Measurements from ENCODE around the gene DHX35. TPM values are rescaled to one million over a fixed set of nuclear protein-coding genes. Genes with fewer than 3 reads are reported as not detected.

DHX35 gene
- total RNA-seq, 1 experiment from 2014 or later = 11.2 TPM

DNA sequence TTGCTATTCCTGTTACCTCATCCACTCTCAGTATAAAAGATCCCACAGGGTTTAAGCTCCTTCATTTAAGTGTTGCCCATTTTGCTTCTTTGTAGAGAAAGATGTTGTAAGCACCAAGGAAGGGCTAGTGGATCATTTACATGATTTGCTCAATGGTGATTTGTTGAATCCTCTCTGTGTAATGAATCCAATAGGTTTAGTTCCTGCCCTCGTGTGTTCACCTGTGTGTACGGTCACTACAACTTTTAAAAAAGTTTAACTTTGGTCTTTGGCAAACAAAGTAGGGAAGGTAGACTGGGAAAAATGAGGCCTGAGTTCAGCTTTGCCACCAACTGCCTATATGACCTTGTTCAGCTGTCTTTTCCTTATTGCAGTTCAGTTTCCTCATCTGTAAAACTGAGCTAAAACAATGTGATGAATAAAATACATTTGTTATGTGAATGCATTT is 51.5 kb downstream of the DHX35 start:
- DNase-seq (ENCODE audit: low read depth, low spot score) (no peak), ATAC-seq (no peak)
- Histone ChIP-seq H4K20me1 (ENCODE audit: insufficient read depth) (no peaks in the 10 kb centered on the region), H3K9me3 (ENCODE audit: control insufficient read depth in 1 of 2, insufficient read depth in 1 of 2, low read depth in 1 of 2, low read length in 2 of 2) (no peaks in the 10 kb centered on the region), H3K4me2 (ENCODE audit: low read length) (no peak overlapping the region), H3K27ac (ENCODE audit: low read depth, low read length) (no peak overlapping the region), H3K36me3 (ENCODE audit: control insufficient read depth in 1 of 2, insufficient read depth in 2 of 2, low read length in 2 of 2) (peaks cover 2 to 21% of the 10 kb centered on the region in 2 experiments; a peak in 2 of 4 replicates), H3K9me2 (ENCODE audit: insufficient read depth) (no peaks in the 10 kb centered on the region), H3K79me2 (ENCODE audit: insufficient read depth, low read length) (no peaks in the 10 kb centered on the region), H2AFZ (ENCODE audit: low read depth, low read length, poor library complexity, severe bottlenecking) (no peak overlapping the region), H3K4me1 (ENCODE audit: control insufficient read depth in 1 of 2, insufficient read depth in 2 of 2, low read length in 2 of 2) (peaks cover 0 to 9% of the 10 kb centered on the region in 2 experiments; a peak in 1 of 4 replicates), H3K4me3 (replicated peaks in 1 of 2; ENCODE audit: low read depth in 1 of 2, low read length in 2 of 2) (no peak overlapping the region), H3K9ac (ENCODE audit: low read length) (no peak overlapping the region), H3K27me3 (ENCODE audit: insufficient read depth, low read length) (no peaks in the 10 kb centered on the region)
- ChIA-PET RAD21 (ENCODE audit: low non-redundant PET in 1 of 2, low total read pairs in 2 of 2, uncharacterized antibody in 2 of 2, unreplicated experiment in 2 of 2) (no interaction called here), CTCF (no interaction called here), POLR2A (no interaction called here)
- intact Hi-C loops (cut with micrococcal nuclease) = no loop called here
- BruUV-seq (replicated peaks) = no TSS peak
- TF ChIP-seq, protein P1, sequence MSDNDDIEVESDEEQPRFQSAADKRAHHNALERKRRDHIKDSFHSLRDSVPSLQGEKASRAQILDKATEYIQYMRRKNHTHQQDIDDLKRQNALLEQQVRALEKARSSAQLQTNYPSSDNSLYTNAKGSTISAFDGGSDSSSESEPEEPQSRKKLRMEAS (IDR thresholded peaks at IDR 0.05) = no peak
- TF ChIP-seq SIN3A (IDR thresholded peaks at IDR 0.05; ENCODE audit: low read depth) = no peak
- TF ChIP-seq ZFX (IDR thresholded peaks at IDR 0.05) = no peak
- TF ChIP-seq, protein P2, sequence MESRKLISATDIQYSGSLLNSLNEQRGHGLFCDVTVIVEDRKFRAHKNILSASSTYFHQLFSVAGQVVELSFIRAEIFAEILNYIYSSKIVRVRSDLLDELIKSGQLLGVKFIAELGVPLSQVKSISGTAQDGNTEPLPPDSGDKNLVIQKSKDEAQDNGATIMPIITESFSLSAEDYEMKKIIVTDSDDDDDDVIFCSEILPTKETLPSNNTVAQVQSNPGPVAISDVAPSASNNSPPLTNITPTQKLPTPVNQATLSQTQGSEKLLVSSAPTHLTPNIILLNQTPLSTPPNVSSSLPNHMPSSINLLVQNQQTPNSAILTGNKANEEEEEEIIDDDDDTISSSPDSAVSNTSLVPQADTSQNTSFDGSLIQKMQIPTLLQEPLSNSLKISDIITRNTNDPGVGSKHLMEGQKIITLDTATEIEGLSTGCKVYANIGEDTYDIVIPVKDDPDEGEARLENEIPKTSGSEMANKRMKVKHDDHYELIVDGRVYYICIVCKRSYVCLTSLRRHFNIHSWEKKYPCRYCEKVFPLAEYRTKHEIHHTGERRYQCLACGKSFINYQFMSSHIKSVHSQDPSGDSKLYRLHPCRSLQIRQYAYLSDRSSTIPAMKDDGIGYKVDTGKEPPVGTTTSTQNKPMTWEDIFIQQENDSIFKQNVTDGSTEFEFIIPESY (IDR thresholded peaks at IDR 0.05; ENCODE audit: extremely low read depth, insufficient replicate concordance, low read length) = no peak
- no peak for TF ChIP-seq YY1 (IDR thresholded peaks at IDR 0.05; ENCODE audit: extremely low read depth, insufficient replicate concordance, low read depth, low read length)
- TF ChIP-seq EZH2 (IDR thresholded peaks at IDR 0.05) = no peak
- no peak for TF ChIP-seq CEBPB (IDR thresholded peaks at IDR 0.05; ENCODE audit: low read depth)
- no peak for TF ChIP-seq CBX3 (IDR thresholded peaks at IDR 0.05; ENCODE audit: low read depth)
- no peak for TF ChIP-seq ELF1 (IDR thresholded peaks at IDR 0.05; ENCODE audit: borderline replicate concordance, low read depth)
- TF ChIP-seq RAD21 (IDR thresholded peaks at IDR 0.05; ENCODE audit: low read depth) = no peak
- TF ChIP-seq, protein P3, sequence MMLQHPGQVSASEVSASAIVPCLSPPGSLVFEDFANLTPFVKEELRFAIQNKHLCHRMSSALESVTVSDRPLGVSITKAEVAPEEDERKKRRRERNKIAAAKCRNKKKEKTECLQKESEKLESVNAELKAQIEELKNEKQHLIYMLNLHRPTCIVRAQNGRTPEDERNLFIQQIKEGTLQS (IDR thresholded peaks at IDR 0.05) = no peak
- TF ChIP-seq SRF (IDR thresholded peaks at IDR 0.05; ENCODE audit: low read depth) = no peak
- no peak for TF ChIP-seq FOSL1 (IDR thresholded peaks at IDR 0.05; ENCODE audit: low read depth)
- TF ChIP-seq POLR2AphosphoS5 (IDR thresholded peaks at IDR 0.05; ENCODE audit: low read depth, low read length) = no peak
- TF ChIP-seq EZH2phosphoT487 (IDR thresholded peaks at IDR 0.05; ENCODE audit: borderline replicate concordance) = no peak
- TF ChIP-seq, protein P4, sequence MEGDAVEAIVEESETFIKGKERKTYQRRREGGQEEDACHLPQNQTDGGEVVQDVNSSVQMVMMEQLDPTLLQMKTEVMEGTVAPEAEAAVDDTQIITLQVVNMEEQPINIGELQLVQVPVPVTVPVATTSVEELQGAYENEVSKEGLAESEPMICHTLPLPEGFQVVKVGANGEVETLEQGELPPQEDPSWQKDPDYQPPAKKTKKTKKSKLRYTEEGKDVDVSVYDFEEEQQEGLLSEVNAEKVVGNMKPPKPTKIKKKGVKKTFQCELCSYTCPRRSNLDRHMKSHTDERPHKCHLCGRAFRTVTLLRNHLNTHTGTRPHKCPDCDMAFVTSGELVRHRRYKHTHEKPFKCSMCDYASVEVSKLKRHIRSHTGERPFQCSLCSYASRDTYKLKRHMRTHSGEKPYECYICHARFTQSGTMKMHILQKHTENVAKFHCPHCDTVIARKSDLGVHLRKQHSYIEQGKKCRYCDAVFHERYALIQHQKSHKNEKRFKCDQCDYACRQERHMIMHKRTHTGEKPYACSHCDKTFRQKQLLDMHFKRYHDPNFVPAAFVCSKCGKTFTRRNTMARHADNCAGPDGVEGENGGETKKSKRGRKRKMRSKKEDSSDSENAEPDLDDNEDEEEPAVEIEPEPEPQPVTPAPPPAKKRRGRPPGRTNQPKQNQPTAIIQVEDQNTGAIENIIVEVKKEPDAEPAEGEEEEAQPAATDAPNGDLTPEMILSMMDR (IDR thresholded peaks at IDR 0.05 in 2 of 3, conservative IDR thresholded peaks at IDR 0.05 in 1 of 3; ENCODE audit: borderline replicate concordance in 1 of 3, insufficient read depth in 1 of 3, low read depth in 2 of 3, low read length in 2 of 3) = no peak
- no peak for TF ChIP-seq POLR2A (IDR thresholded peaks at IDR 0.05; ENCODE audit: borderline replicate concordance, extremely low read depth, insufficient read depth, insufficient read length)

Measured in HCT116 (cell line).